LNCAP (cell line): Measurements from ENCODE around the gene CLEC20A.

ENCODE experiments used
- CTCF ChIP-seq: fragments of 450-650 bp; IDR thresholded peaks from 2 replicates; pipeline ENCODE4 v1.5.1; 2017; ENCODE audit warnings: mild to moderate bottlenecking

CLEC20A gene

DNA sequence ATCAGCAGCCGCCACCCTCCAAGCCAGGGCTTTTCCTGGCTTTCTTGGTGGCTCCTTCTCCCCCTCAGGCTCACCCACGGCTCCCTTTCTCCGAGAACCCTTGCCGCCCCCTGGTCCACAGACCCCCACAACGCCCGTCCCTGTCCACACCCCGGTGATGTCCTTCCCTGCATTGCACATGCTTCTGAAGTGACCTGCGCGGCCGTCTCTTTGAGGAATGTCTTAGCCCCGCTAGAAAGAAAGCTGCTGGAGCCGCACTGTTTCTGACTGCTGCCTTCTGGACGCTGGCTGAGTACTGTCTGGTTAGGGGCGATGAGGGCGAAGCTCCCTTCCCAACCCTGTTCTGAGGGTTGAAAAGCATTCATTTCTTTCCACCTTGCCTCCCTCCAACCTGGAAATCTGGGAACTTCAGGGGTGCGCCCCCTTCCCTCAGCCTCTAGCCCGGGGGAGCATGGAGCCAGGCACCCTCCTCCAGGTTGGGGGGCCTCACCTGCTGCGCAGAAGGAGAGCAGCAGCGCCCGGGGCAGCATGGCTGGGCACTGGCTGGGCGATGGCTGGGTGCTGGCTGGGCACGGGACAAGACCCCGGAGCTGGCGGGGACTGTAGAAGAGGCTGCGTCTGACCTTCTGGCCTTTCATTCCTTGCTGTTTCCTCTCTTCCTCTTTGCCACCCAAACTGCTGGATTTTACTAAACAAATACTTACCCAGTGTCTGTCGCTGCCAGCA, at the start of gene CLEC20A:
Gene CLEC20A (minus strand): TSS at position 555 of the 726 bp plus-strand sequence. CDS start 25 bp downstream, at position 530.
- no peak for TF ChIP-seq CTCF

DNA sequence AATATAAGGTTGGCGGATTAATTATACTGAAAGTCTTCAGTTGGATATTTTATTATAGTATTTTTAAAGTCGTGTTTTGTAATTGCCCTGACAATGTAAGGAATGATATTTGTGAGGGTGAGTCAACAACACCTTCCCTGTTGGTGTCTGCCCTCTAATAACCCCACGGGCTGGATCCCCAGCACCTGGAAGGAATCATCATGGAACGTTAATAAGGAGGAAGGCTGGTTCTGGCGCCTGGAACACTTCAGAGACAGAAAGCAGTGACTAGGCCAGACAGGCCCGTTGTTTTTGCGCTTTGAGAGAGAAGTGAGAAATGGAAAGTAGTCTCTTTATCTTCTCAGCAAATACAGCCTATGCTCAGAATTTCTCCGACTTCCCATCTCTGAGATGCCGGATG, 47.8 kb upstream of the CLEC20A start:
- no peak for TF ChIP-seq CTCF

DNA sequence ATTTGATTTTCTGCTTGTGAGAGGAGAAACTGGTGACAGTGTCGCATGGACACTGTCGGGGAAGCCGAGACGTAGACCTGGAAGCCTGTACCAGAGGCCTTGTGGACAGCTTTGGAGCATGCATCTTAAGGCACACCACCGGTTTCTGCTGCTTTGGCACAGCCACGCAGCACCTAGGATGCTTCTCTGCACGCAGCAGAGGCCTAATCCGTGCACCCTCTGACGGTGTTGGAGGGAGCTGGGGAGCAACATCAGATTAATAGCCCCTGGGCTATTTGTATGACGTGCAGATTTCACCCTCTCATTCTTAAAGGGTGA, 46.5 kb upstream of the CLEC20A start:
- no peak for TF ChIP-seq CTCF

GRCh38 chr1:178542554-178543289, 46.0 kb upstream of the CLEC20A start:
- peak; percentile 100 for TF ChIP-seq CTCF

- no peak for TF ChIP-seq CTCF
These were observed 45.2 kb upstream of the CLEC20A start for GRCh38 chr1:178541829-178542553.

DNA sequence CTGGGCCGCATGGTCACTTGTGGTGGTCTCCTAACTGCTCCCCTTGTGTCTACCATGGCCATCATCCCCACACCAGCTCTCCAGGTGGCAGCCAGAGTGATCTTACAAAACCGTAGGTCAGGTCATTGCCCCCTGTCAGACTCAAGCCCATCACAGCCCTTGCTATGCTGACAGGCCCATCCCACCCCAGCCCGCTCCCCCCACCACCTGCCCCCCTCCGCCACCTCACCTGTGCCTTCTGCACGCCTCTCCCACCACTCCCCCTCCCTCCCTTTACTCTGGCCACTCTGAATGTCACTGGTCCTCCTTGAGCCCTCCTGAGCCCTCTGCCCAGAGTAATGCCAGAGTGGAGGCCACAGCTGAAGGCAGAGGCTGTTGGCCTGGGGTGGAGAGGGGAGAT, 44.6 kb upstream of the CLEC20A start:
- TF ChIP-seq CTCF, result no peak

DNA sequence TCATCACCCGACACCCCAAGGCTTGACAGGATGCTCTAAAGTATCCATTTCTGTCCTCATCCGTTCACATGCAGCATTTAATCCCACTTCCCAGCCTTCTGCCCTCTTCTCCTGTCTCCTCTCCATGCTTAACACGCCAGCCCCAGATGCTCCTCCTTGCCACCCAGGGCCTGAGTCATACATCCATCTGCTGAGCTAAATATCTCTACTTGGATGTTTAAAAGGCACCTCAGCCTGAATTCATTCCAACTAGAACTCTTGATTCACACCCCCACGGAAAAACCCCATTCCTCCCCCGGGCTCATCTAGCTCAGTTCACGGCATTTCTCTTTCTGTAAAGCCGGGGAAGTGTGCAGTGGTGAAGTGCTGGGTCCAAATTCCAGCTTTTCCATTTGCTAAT, 43.9 kb upstream of the CLEC20A start:
- TF ChIP-seq CTCF, result no peak
